ENCODE data around the gene MRPL12. TPM values are rescaled to one million over a fixed set of nuclear protein-coding genes. Genes with fewer than 3 reads are reported as not detected.

MRPL12 gene
- total and polyA plus RNA-seq, 9 of the 15 experiments (the other 6 are each of a cell fraction or from before 2014, with no cell fraction given): 0.94 to 338 (median 100) TPM

DNA sequence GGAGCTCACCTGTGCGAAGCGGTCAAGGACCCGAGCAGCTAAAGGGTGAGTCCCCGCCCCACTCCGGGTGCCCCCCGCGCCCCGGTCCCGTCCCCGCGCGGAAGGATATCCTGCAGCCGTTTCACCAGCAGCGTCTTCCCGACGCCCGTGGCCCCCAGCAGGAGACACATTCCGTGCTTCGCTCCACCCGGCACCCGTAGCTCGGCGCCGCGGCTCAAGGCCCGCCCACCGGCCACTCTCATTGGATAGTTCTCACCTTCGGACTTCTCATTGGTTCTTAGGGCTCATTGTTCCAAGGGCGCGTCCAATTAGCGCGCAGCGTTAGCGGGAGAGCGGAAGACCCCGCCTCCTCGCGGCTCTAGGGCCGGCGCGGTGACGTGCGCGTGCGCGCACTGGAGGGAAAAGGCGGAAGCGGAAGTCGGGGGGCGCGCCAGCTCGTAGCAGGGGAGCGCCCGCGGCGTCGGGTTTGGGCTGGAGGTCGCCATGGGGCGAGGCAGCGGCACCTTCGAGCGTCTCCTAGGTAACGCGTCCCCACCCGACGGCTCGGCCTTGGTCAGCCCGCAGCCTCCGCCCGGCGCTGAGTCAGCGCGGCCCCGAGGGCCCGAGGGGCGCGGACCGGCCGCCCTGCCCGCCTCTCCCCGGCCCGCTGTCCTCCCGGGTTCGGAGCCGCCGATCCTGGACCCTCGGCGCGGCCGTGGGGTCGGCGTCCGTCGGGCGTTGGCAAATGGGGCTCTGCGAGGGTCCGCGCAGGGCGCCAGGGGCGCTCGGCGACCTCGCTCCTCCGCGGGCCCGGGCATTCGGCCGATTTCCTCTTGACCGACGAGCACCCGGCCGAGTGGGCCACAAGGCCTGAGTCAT, 19.4 kb upstream of the MRPL12 start, which contains the start of the genes ARL16 and HGS (continued):
- TF ChIP-seq, protein P1, sequence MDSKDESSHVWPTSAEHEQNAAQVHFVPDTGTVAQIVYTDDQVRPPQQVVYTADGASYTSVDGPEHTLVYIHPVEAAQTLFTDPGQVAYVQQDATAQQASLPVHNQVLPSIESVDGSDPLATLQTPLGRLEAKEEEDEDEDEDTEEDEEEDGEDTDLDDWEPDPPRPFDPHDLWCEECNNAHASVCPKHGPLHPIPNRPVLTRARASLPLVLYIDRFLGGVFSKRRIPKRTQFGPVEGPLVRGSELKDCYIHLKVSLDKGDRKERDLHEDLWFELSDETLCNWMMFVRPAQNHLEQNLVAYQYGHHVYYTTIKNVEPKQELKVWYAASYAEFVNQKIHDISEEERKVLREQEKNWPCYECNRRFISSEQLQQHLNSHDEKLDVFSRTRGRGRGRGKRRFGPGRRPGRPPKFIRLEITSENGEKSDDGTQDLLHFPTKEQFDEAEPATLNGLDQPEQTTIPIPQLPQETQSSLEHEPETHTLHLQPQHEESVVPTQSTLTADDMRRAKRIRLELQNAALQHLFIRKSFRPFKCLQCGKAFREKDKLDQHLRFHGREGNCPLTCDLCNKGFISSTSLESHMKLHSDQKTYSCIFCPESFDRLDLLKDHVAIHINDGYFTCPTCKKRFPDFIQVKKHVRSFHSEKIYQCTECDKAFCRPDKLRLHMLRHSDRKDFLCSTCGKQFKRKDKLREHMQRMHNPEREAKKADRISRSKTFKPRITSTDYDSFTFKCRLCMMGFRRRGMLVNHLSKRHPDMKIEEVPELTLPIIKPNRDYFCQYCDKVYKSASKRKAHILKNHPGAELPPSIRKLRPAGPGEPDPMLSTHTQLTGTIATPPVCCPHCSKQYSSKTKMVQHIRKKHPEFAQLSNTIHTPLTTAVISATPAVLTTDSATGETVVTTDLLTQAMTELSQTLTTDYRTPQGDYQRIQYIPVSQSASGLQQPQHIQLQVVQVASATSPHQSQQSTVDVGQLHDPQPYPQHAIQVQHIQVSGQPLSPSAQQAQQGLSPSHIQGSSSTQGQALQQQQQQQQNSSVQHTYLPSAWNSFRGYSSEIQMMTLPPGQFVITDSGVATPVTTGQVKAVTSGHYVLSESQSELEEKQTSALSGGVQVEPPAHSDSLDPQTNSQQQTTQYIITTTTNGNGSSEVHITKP (IDR thresholded peaks at IDR 0.05; ENCODE audit: partially characterized antibody): peak; percentile 41
- TF ChIP-seq PRMT5 (CRISPR knock-in tag; IDR thresholded peaks at IDR 0.05) (no peak), ZNF282 (CRISPR knock-in tag; IDR thresholded peaks at IDR 0.05) (no peak), HNRNPUL1 (IDR thresholded peaks at IDR 0.05; ENCODE audit: low read length) (no peak), JUND (IDR thresholded peaks at IDR 0.05; ENCODE audit: borderline replicate concordance, low read depth, low read length) (no peak), JUND (tag; IDR thresholded peaks at IDR 0.05; ENCODE audit: borderline replicate concordance, low read depth, low read length) (no peak), ZNF184 (CRISPR knock-in tag; IDR thresholded peaks at IDR 0.05) (no peak), MXI1 (IDR thresholded peaks at IDR 0.05; ENCODE audit: low read depth, low read length) (no peak), ZBTB17 (CRISPR knock-in tag; IDR thresholded peaks at IDR 0.05) (no peak), ZNF707 (CRISPR knock-in tag; conservative IDR thresholded peaks at IDR 0.05) (no peak), JUNB (CRISPR knock-in tag; conservative IDR thresholded peaks at IDR 0.05) (no peak)
- TF ChIP-seq, protein P2, sequence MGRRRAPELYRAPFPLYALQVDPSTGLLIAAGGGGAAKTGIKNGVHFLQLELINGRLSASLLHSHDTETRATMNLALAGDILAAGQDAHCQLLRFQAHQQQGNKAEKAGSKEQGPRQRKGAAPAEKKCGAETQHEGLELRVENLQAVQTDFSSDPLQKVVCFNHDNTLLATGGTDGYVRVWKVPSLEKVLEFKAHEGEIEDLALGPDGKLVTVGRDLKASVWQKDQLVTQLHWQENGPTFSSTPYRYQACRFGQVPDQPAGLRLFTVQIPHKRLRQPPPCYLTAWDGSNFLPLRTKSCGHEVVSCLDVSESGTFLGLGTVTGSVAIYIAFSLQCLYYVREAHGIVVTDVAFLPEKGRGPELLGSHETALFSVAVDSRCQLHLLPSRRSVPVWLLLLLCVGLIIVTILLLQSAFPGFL (CRISPR knock-in tag; IDR thresholded peaks at IDR 0.05): no peak
- TF ChIP-seq, protein P3, sequence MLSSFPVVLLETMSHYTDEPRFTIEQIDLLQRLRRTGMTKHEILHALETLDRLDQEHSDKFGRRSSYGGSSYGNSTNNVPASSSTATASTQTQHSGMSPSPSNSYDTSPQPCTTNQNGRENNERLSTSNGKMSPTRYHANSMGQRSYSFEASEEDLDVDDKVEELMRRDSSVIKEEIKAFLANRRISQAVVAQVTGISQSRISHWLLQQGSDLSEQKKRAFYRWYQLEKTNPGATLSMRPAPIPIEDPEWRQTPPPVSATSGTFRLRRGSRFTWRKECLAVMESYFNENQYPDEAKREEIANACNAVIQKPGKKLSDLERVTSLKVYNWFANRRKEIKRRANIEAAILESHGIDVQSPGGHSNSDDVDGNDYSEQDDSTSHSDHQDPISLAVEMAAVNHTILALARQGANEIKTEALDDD (IDR thresholded peaks at IDR 0.05): no peak
- TF ChIP-seq, protein P4, sequence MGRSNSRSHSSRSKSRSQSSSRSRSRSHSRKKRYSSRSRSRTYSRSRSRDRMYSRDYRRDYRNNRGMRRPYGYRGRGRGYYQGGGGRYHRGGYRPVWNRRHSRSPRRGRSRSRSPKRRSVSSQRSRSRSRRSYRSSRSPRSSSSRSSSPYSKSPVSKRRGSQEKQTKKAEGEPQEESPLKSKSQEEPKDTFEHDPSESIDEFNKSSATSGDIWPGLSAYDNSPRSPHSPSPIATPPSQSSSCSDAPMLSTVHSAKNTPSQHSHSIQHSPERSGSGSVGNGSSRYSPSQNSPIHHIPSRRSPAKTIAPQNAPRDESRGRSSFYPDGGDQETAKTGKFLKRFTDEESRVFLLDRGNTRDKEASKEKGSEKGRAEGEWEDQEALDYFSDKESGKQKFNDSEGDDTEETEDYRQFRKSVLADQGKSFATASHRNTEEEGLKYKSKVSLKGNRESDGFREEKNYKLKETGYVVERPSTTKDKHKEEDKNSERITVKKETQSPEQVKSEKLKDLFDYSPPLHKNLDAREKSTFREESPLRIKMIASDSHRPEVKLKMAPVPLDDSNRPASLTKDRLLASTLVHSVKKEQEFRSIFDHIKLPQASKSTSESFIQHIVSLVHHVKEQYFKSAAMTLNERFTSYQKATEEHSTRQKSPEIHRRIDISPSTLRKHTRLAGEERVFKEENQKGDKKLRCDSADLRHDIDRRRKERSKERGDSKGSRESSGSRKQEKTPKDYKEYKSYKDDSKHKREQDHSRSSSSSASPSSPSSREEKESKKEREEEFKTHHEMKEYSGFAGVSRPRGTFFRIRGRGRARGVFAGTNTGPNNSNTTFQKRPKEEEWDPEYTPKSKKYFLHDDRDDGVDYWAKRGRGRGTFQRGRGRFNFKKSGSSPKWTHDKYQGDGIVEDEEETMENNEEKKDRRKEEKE (IDR thresholded peaks at IDR 0.05; ENCODE audit: borderline replicate concordance in 1 of 2, control insufficient read depth in 1 of 2, low read depth in 2 of 2, low read length in 1 of 2): no peak
- TF ChIP-seq, protein P5, sequence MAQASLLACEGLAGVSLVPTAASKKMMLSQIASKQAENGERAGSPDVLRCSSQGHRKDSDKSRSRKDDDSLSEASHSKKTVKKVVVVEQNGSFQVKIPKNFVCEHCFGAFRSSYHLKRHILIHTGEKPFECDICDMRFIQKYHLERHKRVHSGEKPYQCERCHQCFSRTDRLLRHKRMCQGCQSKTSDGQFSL (CRISPR knock-in tag; IDR thresholded peaks at IDR 0.05): 0 out of 2 replicates have a peak, but pooled peaks have one; percentile 34
- TF ChIP-seq, protein P5 (tag; IDR thresholded peaks at IDR 0.05): no peak
